ENCODE data around the gene TBC1D20. TPM values are rescaled to one million over a fixed set of nuclear protein-coding genes. Genes with fewer than 3 reads are reported as not detected.
"Not testable (repeated sequence)": the region's sequence is repeated elsewhere in the genome, so short reads cannot be mapped to it uniquely, and the experiment has no call there.

Gene TBC1D20
- total and polyA plus RNA-seq, 2 donors, result 26.9 to 37.0 TPM

- Histone ChIP-seq H3K4me3 (ENCODE audit: low read depth, low read length) (no peak overlapping the region), H3K4me1 (ENCODE audit: insufficient read depth) (no peaks in the 10 kb centered on the region), H3K36me3 (ENCODE audit: insufficient read depth) (peaks cover 2% of the 10 kb centered on the region), H3K27ac (ENCODE audit: low read depth) (no peak overlapping the region)
- no peak for DNase-seq (ENCODE audit: extremely low spot score)
- WGBS, result 76% methylated on average over 9 of the region's 9 CpGs
Observed at GRCh38 chr20:483815-484644, 21.7 kb upstream of the TBC1D20 start.

- H3K4me1 ChIP-seq (ENCODE audit: insufficient read depth), result no peaks in the 10 kb centered on the region
- no peak overlapping the region for H3K27ac ChIP-seq (ENCODE audit: low read depth)
- H3K36me3 ChIP-seq (ENCODE audit: insufficient read depth), result no peaks in the 10 kb centered on the region
- no peak for DNase-seq (ENCODE audit: extremely low spot score)
- no peak overlapping the region for H3K4me3 ChIP-seq (ENCODE audit: low read depth, low read length)
- WGBS, result 81% methylated on average over 1 of the region's 1 CpG
Observed at GRCh38 chr20:481167-481566, 18.8 kb upstream of the TBC1D20 start.

- no peaks in the 10 kb centered on the region for H3K36me3 ChIP-seq (ENCODE audit: insufficient read depth)
- no peaks in the 10 kb centered on the region for H3K4me1 ChIP-seq (ENCODE audit: insufficient read depth)
- no peak for DNase-seq (ENCODE audit: extremely low spot score)
- no peak overlapping the region for H3K27ac ChIP-seq (ENCODE audit: low read depth)
- 71% methylated on average over 3 of the region's 3 CpGs for WGBS
- H3K4me3 ChIP-seq (ENCODE audit: low read depth, low read length), result no peak overlapping the region
Observed at GRCh38 chr20:480044-480443, 17.7 kb upstream of the TBC1D20 start.

GRCh38 chr20:479487-479886, 17.2 kb upstream of the TBC1D20 start:
- H3K4me3 ChIP-seq (ENCODE audit: low read depth, low read length), result no peak overlapping the region
- no peak for DNase-seq (ENCODE audit: extremely low spot score)
- 71% methylated on average over 2 of the region's 2 CpGs for WGBS
- no peaks in the 10 kb centered on the region for H3K36me3 ChIP-seq (ENCODE audit: insufficient read depth)
- no peaks in the 10 kb centered on the region for H3K4me1 ChIP-seq (ENCODE audit: insufficient read depth)
- no peak overlapping the region for H3K27ac ChIP-seq (ENCODE audit: low read depth)

GRCh38 chr20:478949-479429, 16.7 kb upstream of the TBC1D20 start:
- H3K4me1 ChIP-seq (ENCODE audit: insufficient read depth), result no peaks in the 10 kb centered on the region
- H3K4me3 ChIP-seq (ENCODE audit: low read depth, low read length), result no peak overlapping the region
- H3K27ac ChIP-seq (ENCODE audit: low read depth), result no peak overlapping the region
- no peak for DNase-seq (ENCODE audit: extremely low spot score)
- 58% methylated on average over 3 of the region's 3 CpGs for WGBS
- no peaks in the 10 kb centered on the region for H3K36me3 ChIP-seq (ENCODE audit: insufficient read depth)

GRCh38 chr20:478010-478948, 15.9 kb upstream of the TBC1D20 start:
- Histone ChIP-seq H3K4me3 (ENCODE audit: low read depth, low read length) (no peak overlapping the region), H3K4me1 (ENCODE audit: insufficient read depth) (no peaks in the 10 kb centered on the region), H3K27ac (ENCODE audit: low read depth) (no peak overlapping the region), H3K36me3 (ENCODE audit: insufficient read depth) (no peaks in the 10 kb centered on the region)
- DNase-seq (ENCODE audit: extremely low spot score), result no peak
- 84% methylated on average over 8 of the region's 8 CpGs for WGBS

GRCh38 chr20:476561-477249, 14.4 kb upstream of the TBC1D20 start:
- not testable (repeated sequence) for H3K27ac ChIP-seq (ENCODE audit: low read depth); DNase-seq (ENCODE audit: extremely low spot score); H3K4me3 ChIP-seq (ENCODE audit: low read depth, low read length); H3K4me1 ChIP-seq (ENCODE audit: insufficient read depth); H3K36me3 ChIP-seq (ENCODE audit: insufficient read depth)
- WGBS, result over 99% methylated on average over 6 of the region's 6 CpGs

GRCh38 chr20:475463-476357, 13.4 kb upstream of the TBC1D20 start:
- no peak overlapping the region for H3K27ac ChIP-seq (ENCODE audit: low read depth)
- no peak overlapping the region for H3K4me3 ChIP-seq (ENCODE audit: low read depth, low read length)
- no peaks in the 10 kb centered on the region for H3K4me1 ChIP-seq (ENCODE audit: insufficient read depth)
- no peaks in the 10 kb centered on the region for H3K36me3 ChIP-seq (ENCODE audit: insufficient read depth)
- WGBS, result 65% methylated on average over 6 of the region's 6 CpGs
- DNase-seq (ENCODE audit: extremely low spot score), result no peak

GRCh38 chr20:474581-474980, 12.2 kb upstream of the TBC1D20 start:
- no peak for DNase-seq (ENCODE audit: extremely low spot score)
- Histone ChIP-seq H3K36me3 (ENCODE audit: insufficient read depth) (no peaks in the 10 kb centered on the region), H3K4me1 (ENCODE audit: insufficient read depth) (no peaks in the 10 kb centered on the region), H3K27ac (ENCODE audit: low read depth) (no peak overlapping the region), H3K4me3 (ENCODE audit: low read depth, low read length) (no peak overlapping the region)
- WGBS, result 67% methylated on average over 2 of the region's 2 CpGs

GRCh38 chr20:472889-473292, 10.6 kb upstream of the TBC1D20 start:
- 95% methylated on average over 1 of the region's 1 CpG for WGBS
- Histone ChIP-seq H3K4me1 (ENCODE audit: insufficient read depth) (no peaks in the 10 kb centered on the region), H3K36me3 (ENCODE audit: insufficient read depth) (no peaks in the 10 kb centered on the region), H3K27ac (ENCODE audit: low read depth) (no peak overlapping the region), H3K4me3 (ENCODE audit: low read depth, low read length) (no peak overlapping the region)
- no peak for DNase-seq (ENCODE audit: extremely low spot score)

- Histone ChIP-seq H3K27ac (ENCODE audit: low read depth) (no peak overlapping the region), H3K36me3 (ENCODE audit: insufficient read depth) (no peaks in the 10 kb centered on the region), H3K4me1 (ENCODE audit: insufficient read depth) (no peaks in the 10 kb centered on the region), H3K4me3 (ENCODE audit: low read depth, low read length) (no peak overlapping the region)
- 91% methylated on average over 9 of the region's 9 CpGs for WGBS
- DNase-seq (ENCODE audit: extremely low spot score), result no peak
Observed at GRCh38 chr20:472137-472846, 10.0 kb upstream of the TBC1D20 start.

- WGBS, result 75% methylated on average over 8 of the region's 8 CpGs
- Histone ChIP-seq H3K27ac (ENCODE audit: low read depth) (no peak overlapping the region), H3K4me1 (ENCODE audit: insufficient read depth) (no peaks in the 10 kb centered on the region), H3K4me3 (ENCODE audit: low read depth, low read length) (no peak overlapping the region), H3K36me3 (ENCODE audit: insufficient read depth) (no peaks in the 10 kb centered on the region)
- no peak for DNase-seq (ENCODE audit: extremely low spot score)
Observed at GRCh38 chr20:469746-470490, 7.6 kb upstream of the TBC1D20 start.

All from urinary bladder (tissue), 4 donors.